NCI-H2107 (cell line): ENCODE results near the gene DOK3.

Source experiments
- DNase-seq: peaks from one replicate; lab custom pipeline; 2025; lab: John Stamatoyannopoulos, UW

The DOK3 gene

DNA sequence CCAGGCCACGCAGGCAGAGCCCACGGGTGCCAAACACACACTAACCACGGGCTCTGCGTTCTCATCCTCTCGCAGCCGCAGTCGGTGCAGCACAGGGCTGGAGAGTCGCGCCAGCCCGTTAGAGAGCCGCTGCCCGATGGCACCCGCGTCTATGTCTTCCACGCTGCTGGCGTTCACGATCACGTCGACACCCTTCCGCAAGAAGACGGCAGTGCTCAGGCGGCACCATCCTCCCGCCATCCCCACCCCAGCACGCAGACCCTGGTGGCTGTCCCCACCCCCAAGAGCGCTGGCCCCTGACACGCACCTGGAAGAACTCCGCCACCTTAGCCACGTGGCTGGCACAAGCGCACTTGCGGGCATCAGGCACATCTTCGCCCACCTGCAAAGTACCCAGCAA, 42.2 kb downstream of the DOK3 start:
- no peak for DNase-seq

DNA sequence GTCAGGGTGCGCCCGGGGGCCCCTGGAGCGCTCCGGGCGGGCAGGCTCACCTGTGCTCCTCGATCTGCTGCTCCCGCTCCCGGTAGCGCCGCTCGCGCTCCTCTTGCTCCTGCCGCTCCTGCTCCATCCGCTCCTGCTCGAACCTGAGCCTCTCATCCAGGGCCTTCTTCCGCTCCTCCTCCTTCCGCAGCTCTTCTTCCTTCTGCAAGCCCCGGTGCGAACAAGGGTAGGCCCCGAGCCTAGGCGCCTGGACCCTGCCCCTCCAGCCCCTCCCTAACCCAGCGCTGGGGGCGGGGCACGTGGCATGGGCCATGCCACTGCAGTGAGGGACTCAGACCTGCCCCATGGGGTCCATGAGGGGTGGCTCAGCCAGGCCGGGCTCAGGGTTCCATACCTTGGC, 42.8 kb downstream of the DOK3 start:
- DNase-seq = no peak

DNA sequence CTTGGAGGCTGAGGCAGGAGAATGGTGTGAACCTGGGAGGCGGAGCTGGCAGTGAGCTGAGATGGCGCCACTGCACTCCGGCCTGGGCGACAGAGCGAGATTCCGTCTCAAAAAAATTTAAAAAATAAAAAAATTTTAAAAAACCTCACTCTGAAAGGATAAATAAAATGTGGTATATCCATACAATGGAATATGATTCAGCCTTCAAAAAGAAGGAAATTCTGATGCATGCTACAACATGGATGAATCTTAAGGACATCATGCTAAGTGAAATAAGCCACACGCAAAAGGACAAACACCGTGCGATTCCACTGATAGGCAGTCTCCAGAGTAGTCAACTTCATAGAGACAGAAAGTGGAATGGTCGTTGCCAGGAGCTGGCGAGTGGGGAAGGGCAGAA, 44.6 kb downstream of the DOK3 start:
- DNase-seq = no peak

DNA sequence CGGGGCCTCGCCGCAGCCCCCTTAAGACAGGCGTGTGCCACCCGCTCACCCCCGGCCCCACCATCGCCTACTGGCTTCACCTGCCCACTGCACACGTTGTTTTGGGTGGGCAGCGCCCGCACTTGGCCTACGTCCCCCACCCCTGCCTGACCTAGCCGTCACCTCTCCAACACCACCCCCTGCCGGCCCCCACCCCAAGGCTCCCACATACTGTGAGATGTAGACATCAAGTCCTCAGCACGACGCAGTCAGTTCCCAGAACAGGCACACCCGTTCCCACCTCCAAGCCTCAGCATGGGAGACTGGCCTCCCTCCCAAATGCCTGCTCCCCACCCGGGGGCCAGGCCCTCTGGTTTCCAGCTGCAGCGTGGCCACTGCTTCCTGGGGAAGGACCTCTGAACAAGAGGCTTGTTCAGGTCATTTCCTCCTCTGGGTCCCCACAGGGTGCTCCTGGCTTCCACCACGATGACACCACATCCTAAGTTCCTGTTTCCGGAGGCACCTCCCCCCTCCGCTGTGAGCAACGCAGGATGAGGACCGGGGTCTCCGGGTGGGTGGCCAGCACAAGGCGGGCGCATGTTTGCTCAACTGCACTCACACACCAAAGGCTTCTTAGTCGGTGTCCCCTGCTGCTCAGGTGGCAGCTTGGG, 47.5 kb downstream of the DOK3 start:
- DNase-seq = no peak

DNA sequence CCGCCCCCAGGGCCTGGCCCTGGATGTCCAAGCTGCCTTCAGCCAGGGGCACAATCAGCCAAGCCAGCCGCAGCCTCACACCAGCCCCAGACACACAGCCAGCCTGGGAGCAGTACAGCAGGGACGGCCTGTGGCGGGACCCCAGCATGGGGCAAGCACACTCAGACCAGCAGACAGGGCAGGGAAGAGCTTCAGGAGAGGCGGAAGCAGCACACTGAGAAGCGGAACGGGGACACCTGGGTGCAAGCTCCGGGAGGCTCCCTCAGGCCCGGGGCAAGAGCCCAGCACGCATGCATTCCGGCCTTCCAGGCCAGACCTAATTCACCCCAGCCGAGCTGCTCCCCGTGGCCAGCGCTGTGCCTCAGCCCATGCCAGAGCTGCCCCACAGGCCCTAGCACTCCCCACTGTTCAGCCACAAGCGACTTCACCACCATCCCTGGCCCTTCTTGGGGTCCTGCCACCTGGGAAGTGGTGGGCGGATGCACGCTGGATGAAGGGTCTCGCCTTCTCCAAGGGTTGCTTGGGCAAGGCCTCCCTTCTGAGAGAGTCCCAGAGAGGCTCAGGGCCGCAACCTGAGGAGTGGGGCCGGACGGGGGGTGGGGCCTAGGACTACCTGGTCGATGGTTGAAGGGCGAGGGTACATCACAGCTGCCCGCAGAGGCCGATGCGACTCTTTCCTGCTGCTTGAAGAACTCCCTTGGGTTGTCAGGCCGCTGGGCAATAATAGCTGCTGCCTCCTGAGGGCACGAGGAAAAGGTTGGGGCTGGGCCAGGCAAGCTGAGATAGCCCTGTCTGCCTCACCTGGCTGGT, 49.6 kb downstream of the DOK3 start:
- DNase-seq = no peak

DNA sequence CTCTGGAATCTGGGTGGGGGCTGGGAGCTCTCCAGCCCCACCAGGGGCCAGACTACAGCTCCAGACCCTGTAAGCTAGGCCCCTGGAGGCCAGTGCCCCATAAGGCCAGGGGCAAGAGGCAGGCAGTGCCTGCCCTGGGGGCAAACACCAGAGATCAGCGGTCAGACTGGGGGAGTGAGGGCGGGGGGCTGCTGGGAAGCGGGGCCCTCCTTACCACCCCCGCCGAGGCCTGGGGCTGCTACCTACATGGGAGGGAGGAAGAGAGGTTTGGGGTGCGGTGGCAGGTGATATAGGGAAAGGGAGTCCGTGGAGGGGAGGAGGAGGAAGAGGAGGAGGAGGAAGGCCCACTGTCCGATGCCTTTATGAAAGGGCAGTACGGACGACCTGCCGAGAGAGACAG, 50.3 kb downstream of the DOK3 start:
- DNase-seq = no peak

DNA sequence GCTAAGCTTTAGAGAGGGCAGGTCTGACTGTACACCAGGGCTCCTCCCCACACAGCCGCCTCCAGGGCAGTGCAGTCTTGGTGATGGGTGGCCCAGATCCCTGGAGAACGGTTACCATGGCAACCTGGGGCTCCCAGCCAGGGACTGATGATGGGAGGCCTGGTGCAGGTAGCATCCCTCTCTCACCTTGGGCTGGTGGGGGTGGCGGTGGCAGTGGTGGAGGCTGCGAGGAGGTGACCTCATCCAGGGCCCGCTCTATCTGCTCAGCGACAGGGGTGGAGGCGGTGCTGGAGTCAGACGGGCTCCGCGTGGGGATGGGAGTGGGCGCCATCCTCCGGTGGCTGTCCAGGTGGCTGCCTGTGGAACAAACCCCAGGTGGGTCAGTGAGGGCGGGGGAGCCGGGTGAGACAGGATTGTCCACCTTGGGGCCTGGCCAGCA, 50.7 kb downstream of the DOK3 start:
- DNase-seq = no peak

DNA sequence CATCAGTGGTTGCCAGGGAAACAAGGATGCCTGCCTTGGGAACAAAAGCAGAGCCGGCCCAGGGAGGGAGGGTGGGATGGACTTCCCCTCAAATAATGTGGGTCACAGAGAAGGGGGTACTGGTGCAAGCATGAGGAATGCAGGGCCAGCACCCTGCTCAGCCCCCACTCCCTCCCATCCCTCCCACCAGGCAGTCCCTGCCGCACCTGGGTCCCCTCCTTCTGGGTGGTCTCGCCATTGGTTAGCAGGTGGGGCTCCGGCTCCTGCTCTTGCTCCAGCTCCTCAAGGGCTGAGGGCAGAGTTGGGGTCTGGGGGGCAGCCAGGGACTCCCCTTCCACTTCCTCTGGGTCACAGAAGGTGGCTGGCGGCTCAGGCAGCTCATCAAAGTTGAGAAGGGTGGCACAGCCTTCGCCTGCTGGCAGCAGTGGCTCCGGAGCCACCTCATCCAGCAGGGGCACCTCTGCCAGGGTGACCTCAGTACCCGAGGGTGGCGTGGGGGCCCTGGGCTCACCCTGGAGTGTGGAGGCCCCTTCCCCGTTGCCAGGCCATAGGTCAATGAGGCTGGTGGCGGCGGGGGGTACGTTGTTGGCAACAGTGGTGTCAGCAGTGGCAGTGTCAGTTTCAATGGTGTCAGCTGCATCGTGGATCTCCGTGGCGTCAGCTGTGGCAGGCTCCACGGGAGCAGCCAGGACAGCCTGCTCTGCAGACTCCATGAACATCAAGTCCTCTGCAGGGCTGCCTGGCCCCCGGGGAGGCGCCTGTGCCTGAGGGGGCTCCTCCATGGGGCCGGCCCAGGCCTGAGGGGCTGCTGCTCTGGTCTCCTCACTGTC, 51.6 kb downstream of the DOK3 start:
- DNase-seq = no peak

DNA sequence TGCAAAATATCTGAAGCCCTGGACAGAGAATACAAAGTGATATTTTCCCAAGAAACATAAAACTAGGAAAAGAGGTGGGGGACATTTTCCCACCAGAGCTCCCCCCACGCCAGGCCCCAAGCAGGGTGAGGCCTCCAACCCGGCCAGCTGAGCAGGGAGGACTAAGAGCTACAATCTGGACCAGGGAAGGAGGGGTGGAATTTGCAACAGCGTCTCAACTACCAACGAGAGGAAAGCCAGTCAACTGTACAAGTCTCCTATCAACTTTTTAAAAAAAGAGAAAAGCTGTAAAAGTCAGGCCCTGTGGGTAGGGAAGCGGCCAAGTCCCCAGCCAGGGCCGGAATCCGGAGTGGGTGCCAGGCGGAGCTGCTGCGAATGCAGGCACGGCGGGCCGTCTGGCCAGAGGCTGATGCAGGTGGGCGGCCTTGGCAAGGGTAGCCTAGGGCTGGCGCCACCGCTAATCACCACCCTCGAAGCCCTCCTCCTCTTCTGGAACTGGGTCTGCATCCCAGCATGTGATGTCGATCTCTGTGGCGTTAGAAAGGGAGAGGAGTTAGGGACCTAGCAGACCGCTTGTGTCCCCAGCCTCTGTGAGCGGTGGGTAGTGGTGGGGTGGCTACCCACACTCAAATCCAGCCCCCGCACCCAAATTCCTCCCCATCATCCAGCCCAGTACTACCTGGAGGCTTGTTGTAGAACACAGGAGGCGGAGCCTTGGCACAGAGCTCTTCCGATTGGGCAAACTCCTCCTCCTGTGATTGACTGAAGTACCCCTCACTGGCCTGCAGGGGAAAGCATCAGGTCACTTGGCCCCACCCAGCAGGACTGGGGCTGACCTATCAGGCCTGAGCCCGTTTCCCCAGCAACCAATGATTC, 52.4 kb downstream of the DOK3 start:
- peak; percentile 40 for DNase-seq

DNA sequence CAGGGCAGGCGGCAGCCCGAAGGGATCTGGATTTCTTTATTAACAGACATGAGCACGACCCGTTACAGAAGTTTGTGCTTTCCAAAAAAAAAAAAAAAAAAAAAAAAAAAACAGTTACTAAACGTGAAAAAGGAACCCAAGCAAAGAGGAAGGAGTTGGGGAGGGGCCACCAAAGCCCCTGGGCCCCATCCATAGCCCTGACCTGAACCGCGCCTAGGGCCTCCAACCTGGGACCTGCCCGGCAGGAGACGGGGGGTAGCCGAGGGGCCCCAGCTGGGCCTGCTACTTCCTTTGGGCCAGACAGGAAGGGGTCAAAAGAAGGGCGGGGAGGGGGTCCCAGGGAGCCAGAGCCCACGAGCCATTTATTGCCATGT, 53.0 kb downstream of the DOK3 start:
- DNase-seq = no peak

DNA sequence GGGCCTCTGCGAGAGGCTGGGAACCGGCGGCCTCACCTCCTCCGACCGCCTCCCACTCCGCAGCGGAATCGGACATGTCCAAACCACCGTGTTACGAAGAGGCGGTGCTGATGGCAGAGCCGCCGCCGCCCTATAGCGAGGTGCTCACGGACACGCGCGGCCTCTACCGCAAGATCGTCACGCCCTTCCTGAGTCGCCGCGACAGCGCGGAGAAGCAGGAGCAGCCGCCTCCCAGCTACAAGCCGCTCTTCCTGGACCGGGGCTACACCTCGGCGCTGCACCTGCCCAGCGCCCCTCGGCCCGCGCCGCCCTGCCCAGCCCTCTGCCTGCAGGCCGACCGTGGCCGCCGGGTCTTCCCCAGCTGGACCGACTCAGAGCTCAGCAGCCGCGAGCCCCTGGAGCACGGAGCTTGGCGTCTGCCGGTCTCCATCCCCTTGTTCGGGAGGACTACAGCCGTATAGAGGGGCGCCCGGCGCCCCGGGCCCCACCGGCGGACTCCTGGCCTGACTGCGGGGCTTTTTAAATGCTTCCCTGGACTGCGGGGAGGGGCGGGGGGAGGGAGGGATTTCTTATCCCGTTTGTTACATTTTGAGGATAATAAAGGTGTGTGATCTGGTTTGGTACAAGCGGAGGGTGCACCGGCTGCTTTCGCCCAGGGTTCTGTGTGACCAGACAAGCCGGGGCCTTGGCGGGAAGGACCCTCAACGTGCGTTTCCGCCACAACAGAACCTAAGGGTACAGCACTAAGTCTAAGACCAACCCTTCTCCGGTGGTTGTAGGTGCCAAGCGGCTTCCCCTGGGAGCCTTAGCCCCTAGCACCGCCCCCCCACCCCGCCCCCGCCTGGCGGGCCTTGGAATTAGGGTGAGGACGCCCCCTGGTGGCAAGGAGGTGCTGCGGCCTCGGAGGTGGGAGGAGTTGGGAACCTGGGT, 53.7 kb downstream of the DOK3 start:
- DNase-seq = peak; percentile 82

DNA sequence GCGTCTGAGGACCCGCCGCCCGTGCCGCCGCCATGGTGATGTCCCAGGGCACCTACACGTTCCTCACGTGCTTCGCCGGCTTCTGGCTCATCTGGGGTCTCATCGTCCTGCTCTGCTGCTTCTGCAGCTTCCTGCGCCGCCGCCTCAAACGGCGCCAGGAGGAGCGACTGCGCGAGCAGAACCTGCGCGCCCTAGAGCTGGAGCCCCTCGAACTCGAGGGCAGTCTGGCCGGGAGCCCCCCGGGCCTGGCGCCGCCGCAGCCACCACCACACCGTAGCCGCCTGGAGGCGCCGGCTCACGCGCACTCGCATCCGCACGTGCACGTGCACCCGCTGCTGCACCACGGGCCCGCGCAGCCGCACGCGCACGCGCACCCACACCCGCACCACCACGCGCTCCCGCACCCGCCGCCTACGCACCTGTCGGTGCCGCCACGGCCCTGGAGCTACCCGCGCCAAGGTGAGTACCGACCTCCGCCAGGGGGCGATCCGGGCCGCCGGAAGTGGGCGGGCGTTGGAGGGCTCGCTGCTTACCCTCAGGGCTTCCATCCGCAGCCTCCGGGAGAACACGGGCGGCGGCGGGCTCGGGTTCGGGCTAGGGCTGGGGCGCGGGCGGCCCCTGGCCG, 54.5 kb downstream of the DOK3 start:
- DNase-seq = no peak

DNA sequence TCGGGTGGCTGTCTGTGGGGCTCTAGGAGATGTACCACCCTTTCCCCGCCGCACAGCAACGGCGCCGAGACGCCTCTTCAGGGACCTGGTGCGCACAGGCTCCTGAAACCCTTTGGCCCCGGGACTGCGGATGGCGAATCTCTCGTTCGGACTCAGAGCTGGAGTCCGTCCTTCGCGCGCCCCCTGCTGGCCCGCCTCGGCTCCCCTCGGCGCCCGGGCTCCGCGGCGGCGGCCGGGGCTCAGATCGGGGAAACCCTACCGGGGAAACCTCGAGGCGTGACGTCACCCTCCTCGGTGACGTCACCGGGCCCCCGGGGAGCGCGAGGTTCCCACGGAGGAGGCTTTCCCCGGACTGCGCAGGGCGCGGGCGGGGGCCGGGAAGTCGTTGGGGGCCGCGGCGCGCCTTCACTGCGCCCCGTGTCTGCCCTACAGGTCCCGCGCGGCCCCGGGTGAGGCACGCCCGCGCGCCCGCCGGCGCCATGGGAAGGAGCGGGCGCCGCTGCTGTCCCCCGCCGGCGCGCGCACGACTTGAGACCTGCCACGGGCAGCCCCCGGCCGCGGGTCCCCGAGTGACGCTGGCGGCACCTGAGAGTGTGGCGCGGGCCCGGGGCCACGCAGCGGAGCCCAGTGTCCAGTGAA, 55.1 kb downstream of the DOK3 start:
- peak; percentile 62 for DNase-seq

DNA sequence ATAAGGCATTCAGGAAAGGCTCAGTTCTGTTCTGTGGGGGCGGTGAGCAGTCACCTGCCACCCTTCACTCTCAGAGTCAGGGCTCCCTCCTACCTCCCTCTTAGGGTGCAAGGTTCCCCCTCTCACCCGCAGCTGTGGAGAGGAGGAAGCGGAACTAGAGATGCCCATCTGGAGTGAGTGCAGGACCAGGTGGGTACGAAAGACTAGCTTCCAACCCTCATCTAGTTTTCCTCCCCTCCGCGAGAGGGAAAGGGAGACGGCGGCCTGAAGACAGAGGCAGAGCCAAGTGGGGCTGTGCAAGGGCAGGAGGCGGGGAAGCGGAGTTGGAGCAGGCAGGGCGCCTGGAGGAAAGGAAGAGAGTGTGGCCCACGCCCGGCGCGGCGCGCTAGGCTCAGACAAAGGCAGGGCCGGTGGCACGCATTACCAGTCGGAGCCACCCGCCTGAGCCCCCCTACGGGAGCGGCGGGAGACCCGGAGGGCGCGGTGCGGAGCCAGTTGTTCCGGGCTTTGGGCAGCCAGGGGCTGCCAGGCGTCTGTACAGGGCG, 55.7 kb downstream of the DOK3 start:
- no peak for DNase-seq

DNA sequence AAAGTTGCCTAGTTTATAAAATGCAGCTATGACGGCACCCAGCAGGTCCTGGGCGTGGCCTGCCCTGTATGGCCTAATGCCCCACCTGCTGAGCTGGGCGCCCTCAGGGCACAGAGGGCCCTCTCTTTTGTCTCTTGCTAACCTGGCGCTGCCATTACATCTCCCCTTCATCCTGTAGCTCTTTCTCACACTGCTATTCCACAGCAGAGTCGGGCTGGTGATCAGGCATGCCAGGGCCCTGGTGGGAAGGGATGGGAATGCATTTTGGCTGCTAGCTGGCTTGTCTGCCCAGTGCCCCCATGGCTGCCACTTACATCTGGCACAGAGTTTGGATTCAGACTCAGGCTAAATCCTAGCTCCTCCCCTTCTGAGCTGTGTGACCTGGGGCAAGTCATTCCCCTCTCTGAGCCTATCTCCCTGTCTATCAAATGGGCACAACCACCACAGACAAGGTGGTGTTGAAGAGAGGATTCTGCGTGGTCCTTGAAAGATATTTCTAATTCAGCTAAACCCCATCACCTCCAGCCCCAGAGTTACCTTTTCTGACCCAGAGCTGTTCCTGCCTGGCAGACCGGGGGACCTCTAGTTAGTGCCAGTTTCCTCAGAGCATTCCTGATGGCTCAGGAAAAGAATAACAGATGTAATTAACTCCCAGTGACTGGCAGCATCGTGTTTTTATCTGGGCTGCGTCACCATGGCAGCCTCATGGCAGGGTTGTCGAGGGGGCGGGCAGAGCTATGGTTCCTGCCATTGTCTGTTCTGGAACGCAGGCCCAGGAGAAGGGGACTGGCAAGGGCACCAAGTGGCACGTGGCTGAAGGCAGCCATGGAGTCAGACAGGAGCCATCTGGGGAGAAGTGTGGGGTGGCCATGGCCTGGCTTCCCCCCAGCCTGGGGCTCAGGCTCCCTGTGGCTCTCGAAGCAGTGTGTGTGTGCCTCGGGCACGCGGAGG, 56.7 kb downstream of the DOK3 start:
- DNase-seq = no peak
